Progenitor cell of endocrine pancreas (in vitro differentiated cells): ENCODE data around the gene TMEM143. TPM values are rescaled to one million over a fixed set of nuclear protein-coding genes. Genes with fewer than 3 reads are reported as not detected.

Source experiments
- DNase-seq: peaks from one replicate; pipeline ENCODE4 v3.0.0; 2021; ENCODE audit warnings: low spot score; ENCODE audit not compliant: unreplicated experiment
- H3K27ac Mint-ChIP-seq: 2 replicates; pipeline ENCODE4 v1.8.0; 2021; ENCODE audit warnings: mild to moderate bottlenecking, moderate library complexity, mixed read lengths
- H3K27me3 Mint-ChIP-seq: 2 replicates; pipeline ENCODE4 v1.8.0; 2021; ENCODE audit warnings: mixed read lengths
- H3K36me3 Mint-ChIP-seq: 2 replicates; pipeline ENCODE4 v1.8.0; 2022; ENCODE audit warnings: mixed read lengths; ENCODE audit not compliant: insufficient read depth
- H3K4me1 Mint-ChIP-seq: 2 replicates; pipeline ENCODE4 v1.8.0; 2021; ENCODE audit warnings: low read depth, mixed read lengths
- H3K4me3 Mint-ChIP-seq: 2 replicates; pipeline ENCODE4 v1.8.0; 2021; ENCODE audit warnings: low read depth, mild to moderate bottlenecking, moderate library complexity, mixed read lengths
- H3K9me3 Mint-ChIP-seq: 2 replicates; pipeline ENCODE4 v1.8.0; 2021; ENCODE audit warnings: low read depth, mixed read lengths
- CTCF ChIP-seq: fragments of 200-600 bp; sonication (generic); IDR thresholded peaks from one replicate; pipeline ENCODE4 v1.5.0; 2021; ENCODE audit warnings: antibody characterized with exemption, mild to moderate bottlenecking; ENCODE audit not compliant: unreplicated experiment
- long read RNA-seq: library from polyadenylated mRNA; unstranded; transcript quantifications from one replicate; pipeline ENCODE4 v2.0.0, GENCODE V29; 2020
- total RNA-seq: library from RNA; stranded (reverse); gene quantifications from 2 replicates; pipeline ENCODE4 v1.2.1, GENCODE V29; 2021

The TMEM143 gene
- 9.5 and 10.3 TPM in 2 replicates for total RNA-seq
- long read RNA-seq, transcript TMEM143-201 (8 exons, 2,560 nt), result major isoform, 5 of 11 reads
- long read RNA-seq, partial matches to known transcripts, result 1 of 11 reads
- long read RNA-seq, other reads (novel, unspliced or antisense), result 3 of 11 reads

GRCh38 chr19:48363810-48364597, at the start of gene TMEM143, which contains the start of gene SYNGR4:
TMEM143 (minus strand) TSS chr19:48363940; CDS start chr19:48363920, 20 bp downstream.
SYNGR4 (plus strand) TSS chr19:48364367; CDS start chr19:48365843, 1,476 bp downstream.
- Mint-ChIP-seq H3K4me1 (peaks cover 4% of the 10 kb centered on the region), H3K36me3 (no peaks in the 10 kb centered on the region), H3K27ac (peak within 1 kb of the TSS; percentile 94), H3K27me3 (no peaks in the 10 kb centered on the region), H3K4me3 (peak within 1 kb of the TSS; percentile 77), H3K9me3 (no peaks in the 10 kb centered on the region)
- no peak for TF ChIP-seq CTCF
- peak; percentile 95 for DNase-seq

- no peak for TF ChIP-seq CTCF
- H3K36me3 Mint-ChIP-seq, result no peaks in the 10 kb centered on the region
- peaks cover 11% of the 10 kb centered on the region for H3K4me1 Mint-ChIP-seq
- no peak overlapping the region for H3K27ac Mint-ChIP-seq
- no peak for DNase-seq
- H3K4me3 Mint-ChIP-seq, result no peak overlapping the region
- no peaks in the 10 kb centered on the region for H3K9me3 Mint-ChIP-seq
- H3K27me3 Mint-ChIP-seq, result peaks cover 7% of the 10 kb centered on the region
Measured at GRCh38 chr19:48405850-48406249, 42.1 kb upstream of the TMEM143 start.

- DNase-seq, result no peak
- H3K9me3 Mint-ChIP-seq, result no peaks in the 10 kb centered on the region
- no peak overlapping the region for H3K4me3 Mint-ChIP-seq
- peaks cover 7% of the 10 kb centered on the region for H3K27me3 Mint-ChIP-seq
- no peak overlapping the region for H3K27ac Mint-ChIP-seq
- H3K4me1 Mint-ChIP-seq, result peaks cover 11% of the 10 kb centered on the region
- TF ChIP-seq CTCF, result no peak
- no peaks in the 10 kb centered on the region for H3K36me3 Mint-ChIP-seq
Measured at GRCh38 chr19:48405010-48405659, 41.4 kb upstream of the TMEM143 start.

- DNase-seq, result no peak
Measured at GRCh38 chr19:48403606-48404005, 39.9 kb upstream of the TMEM143 start.

More at GRCh38 chr19:48403606-48404005, 39.9 kb upstream of the TMEM143 start:
- peaks cover 15% of the 10 kb centered on the region for H3K27me3 Mint-ChIP-seq
- peaks cover 2% of the 10 kb centered on the region for H3K9me3 Mint-ChIP-seq
- TF ChIP-seq CTCF, result no peak
- H3K4me1 Mint-ChIP-seq, result peaks cover 11% of the 10 kb centered on the region
- peak overlapping the region; percentile 34 for H3K27ac Mint-ChIP-seq
- H3K4me3 Mint-ChIP-seq, result no peak overlapping the region
- H3K36me3 Mint-ChIP-seq, result no peaks in the 10 kb centered on the region
